Transverse colon (tissue), 4 donors: ENCODE data around the gene TPP1. TPM values are rescaled to one million over a fixed set of nuclear protein-coding genes. Genes with fewer than 3 reads are reported as not detected.
A peak's percentile ranks its signal among the peaks of the same experiment; 100 is the strongest.

Experiments used
- DNase-seq: peaks from one replicate; pipeline ENCODE4 v3.0.0-alpha.2; 2019
- H3K27ac ChIP-seq, 4 donors: fragments of 200-600 bp; sonication (generic); 2 replicates each; pipeline ENCODE4 v1.5.1; 2016 to 2018; ENCODE audit warnings: inconsistent platforms in 4 of 4
- H3K27me3 ChIP-seq: fragments of 200-600 bp; sonication (generic); 2 replicates; pipeline ENCODE4 v1.5.1; 2017; ENCODE audit warnings: inconsistent platforms
- H3K36me3 ChIP-seq, 4 donors: fragments of 200-600 bp; sonication (generic); 2 replicates each; pipeline ENCODE4 v1.5.1; 2017 to 2019; ENCODE audit warnings: inconsistent platforms in 4 of 4
- H3K4me1 ChIP-seq, 4 donors: fragments of 200-600 bp; sonication (generic); 2 replicates each; pipeline ENCODE4 v1.5.1; 2017 to 2020; ENCODE audit warnings: inconsistent platforms in 4 of 4
- H3K4me3 ChIP-seq, 4 donors: fragments of 200-600 bp; sonication (generic); 1 replicate in 1 of 4; 2 replicates in 3 of 4; pipeline versions ENCODE4 v1.5.1 to v1.6.1; 2017 to 2019; ENCODE audit warnings: inconsistent platforms in 4 of 4
- H3K9me3 ChIP-seq, 2 donors: fragments of 200-600 bp; sonication (generic); 2 replicates each; pipeline ENCODE4 v1.5.1; 2017 to 2019; ENCODE audit warnings: inconsistent platforms in 2 of 2
- CTCF ChIP-seq, 5 experiments: fragments of 200-600 bp in 3 of 5; fragments of 450-650 bp in 2 of 5; sonication (generic) in 3 of 5; IDR thresholded peaks; 1 replicate in 2 of 5; 2 replicates in 3 of 5; pipeline ENCODE4 v1.5.1; 2016 to 2017; ENCODE audit warnings: antibody characterized with exemption in 5 of 5, inconsistent platforms in 3 of 5, mild to moderate bottlenecking in 2 of 5, moderate library complexity in 1 of 5
- EP300 ChIP-seq: sonication (generic); formaldehyde crosslinking; IDR thresholded peaks from one replicate; pipeline ENCODE4 v1.6.1; 2017; ENCODE audit warnings: antibody characterized with exemption, low read depth
- POLR2A ChIP-seq: fragments of 450-650 bp; IDR thresholded peaks from one replicate; pipeline ENCODE4 v1.6.1; 2016; ENCODE audit warnings: antibody characterized with exemption, mild to moderate bottlenecking, moderate library complexity
- POLR2AphosphoS5 ChIP-seq, 3 donors: sonication (generic); formaldehyde crosslinking; IDR thresholded peaks; one replicate each; pipeline ENCODE4 v1.6.1; 2016; ENCODE audit warnings: antibody characterized with exemption in 3 of 3
- WGBS, 2 donors: methylation state at CpG; one replicate each; pipeline ENCODE4 v1.1.5; 2018; ENCODE audit warnings: low coverage in 1 of 2; 5-methylcytosine and 5-hydroxymethylcytosine counted together
- in situ Hi-C, 4 donors: fragments of 200-750 bp; cut with MboI; loops; one replicate each; pipeline versions ENCODE4 v1.15.0 to v1.15.1; 2017; ENCODE audit warnings: low sequenced_read_pairs in 3 of 4, low pct_ligation_motif_present in 1 of 4, low pct_unique_long_range_greater_than_20kb in 1 of 4
- intact Hi-C: fragments of 100-400 bp; cut with DNase I; formaldehyde crosslinking; loops from one replicate; pipeline ENCODE4 v1.15.1; 2023; ENCODE audit warnings: low total_unique reads
- total RNA-seq, 4 donors: library from RNA; depleted of rRNA; stranded (reverse); fragments of >200 nt; gene quantifications; one replicate each; pipeline ENCODE4 v1.1.0, GENCODE V29; 2016

TPP1 gene
- total RNA-seq, 4 donors from 2014 or later: 64.0 to 114 (median 74.0) TPM

GRCh38 chr11:6606471-6607189, 12.6 kb downstream of the TPP1 start:
- Histone ChIP-seq H3K27me3 (no peaks in the 10 kb centered on the region), H3K9me3 (no peaks in the 10 kb centered on the region), H3K4me1 (peaks cover 45 to 86% (median 63%) of the 10 kb centered on the region in 4 donors), H3K36me3 (peaks cover 0 to 25% (median 9%) of the 10 kb centered on the region in 4 donors), H3K4me3 (peak overlapping the region in 2 of 4 donors; percentile 6 to 85), H3K27ac (peak overlapping the region; percentile 96 to 99 (median 97))
- no peak for TF ChIP-seq EP300
- peak; percentile 87 to 92 (median 90) for TF ChIP-seq POLR2AphosphoS5 (IDR thresholded peaks at IDR 0.05)
- peak; percentile 59 for TF ChIP-seq POLR2A
- peak; percentile 90 for DNase-seq
- 0 to 11% methylated on average over 2 to 11 of the region's 11 CpGs for WGBS, 2 donors
- in situ Hi-C loops: loop anchor here in 2 of 4 donors (10.0 kb wide), 2 partner anchors 132 to 222 kb away; partner anchors contain the start of gene TRIM3 (in 1 of the 2)
- intact Hi-C loops: no loop called here

GRCh38 chr11:6604790-6605189, 14.4 kb downstream of the TPP1 start:
- DNase-seq: no peak
- Histone ChIP-seq H3K9me3 (no peaks in the 10 kb centered on the region), H3K27ac (peak overlapping the region; percentile 96 to 99 (median 97)), H3K36me3 (peaks cover 0 to 27% (median 14%) of the 10 kb centered on the region in 4 donors), H3K27me3 (no peaks in the 10 kb centered on the region), H3K4me1 (peaks cover 38 to 68% (median 49%) of the 10 kb centered on the region in 4 donors), H3K4me3 (peak overlapping the region; percentile 78 to 90 (median 88))
- intact Hi-C loops: no loop called here
- WGBS, 2 donors: 15 to 18% methylated on average over 3 of the region's 3 CpGs
- in situ Hi-C loops: loop anchor here in 2 of 4 donors (10.0 kb wide), 2 partner anchors 130 to 220 kb away; partner anchors contain the start of gene TRIM3 (in 1 of the 2)
- no peak for TF ChIP-seq CTCF (IDR thresholded peaks at IDR 0.05)
- no peak for TF ChIP-seq POLR2AphosphoS5 (IDR thresholded peaks at IDR 0.05)
- TF ChIP-seq POLR2A: no peak
- no peak for TF ChIP-seq EP300

- peaks cover 0 to 27% (median 15%) of the 10 kb centered on the region in 4 donors for H3K36me3 ChIP-seq
- H3K27me3 ChIP-seq: no peaks in the 10 kb centered on the region
- DNase-seq: peak; percentile 57
- peak overlapping the region; percentile 78 to 90 (median 88) for H3K4me3 ChIP-seq
- TF ChIP-seq EP300: no peak
- peak in 2 of 5 experiments; percentile 14 to 24 for TF ChIP-seq CTCF (IDR thresholded peaks at IDR 0.05)
- TF ChIP-seq POLR2A: peak; percentile 32
- TF ChIP-seq POLR2AphosphoS5 (IDR thresholded peaks at IDR 0.05): peak in 2 of 3 donors; percentile 35 to 69
- H3K27ac ChIP-seq: peak overlapping the region; percentile 96 to 99 (median 97)
- peaks cover 38 to 62% (median 49%) of the 10 kb centered on the region in 4 donors for H3K4me1 ChIP-seq
- H3K9me3 ChIP-seq: no peaks in the 10 kb centered on the region
- intact Hi-C loops: no loop called here
- in situ Hi-C loops: loop anchor here in 2 of 4 donors (10.0 kb wide), 2 partner anchors 129 to 219 kb away; partner anchors contain the start of gene TRIM3 (in 1 of the 2)
- WGBS, 2 donors: 0% methylated on average over 20 of the region's 20 CpGs; no CpG with 5 or more reads in 1 of the 2 donors
Measured at GRCh38 chr11:6604081-6604626, 15.1 kb downstream of the TPP1 start.

GRCh38 chr11:6603287-6604080, 15.7 kb downstream of the TPP1 start, which contains the start of the genes ILK and RRP8:
TSS of gene ILK (plus strand) at chr11:6603774. CDS start at chr11:6604272, 498 bp downstream.
TSS of gene RRP8 (minus strand) at chr11:6603616. CDS start at chr11:6603502, 114 bp downstream.
- in situ Hi-C loops: loop anchor here in 2 of 4 donors (10.0 kb wide), 2 partner anchors 129 to 219 kb away; partner anchors contain the start of gene TRIM3 (in 1 of the 2)
- DNase-seq: peak; percentile 94
- peak within 1 kb of the TSS; percentile 78 to 90 (median 88) for H3K4me3 ChIP-seq
- TF ChIP-seq POLR2A (peak; percentile 70), POLR2AphosphoS5 (IDR thresholded peaks at IDR 0.05) (peak; percentile 82 to 91 (median 88)), EP300 (no peak), CTCF (IDR thresholded peaks at IDR 0.05) (peak in 2 of 5 experiments; percentile 22 to 24)
- H3K36me3 ChIP-seq: peaks cover 0 to 21% (median 11%) of the 10 kb centered on the region in 4 donors
- H3K27me3 ChIP-seq: no peaks in the 10 kb centered on the region
- intact Hi-C loops: no loop called here
- WGBS, 2 donors: 0% methylated on average over 25 of the region's 72 CpGs; no CpG with 5 or more reads in 1 of the 2 donors
- H3K27ac ChIP-seq: peak within 1 kb of the TSS; percentile 96 to 99 (median 97)
- no peaks in the 10 kb centered on the region for H3K9me3 ChIP-seq
- peaks cover 34 to 56% (median 46%) of the 10 kb centered on the region in 4 donors for H3K4me1 ChIP-seq
